Liver (tissue), 9 donors: ENCODE data around the gene METTL21C. TPM values are rescaled to one million over a fixed set of nuclear protein-coding genes. Genes with fewer than 3 reads are reported as not detected.

Experiments used
- DNase-seq: peaks from one replicate; pipeline ENCODE4 v3.0.0-alpha.2; 2017; ENCODE audit warnings: low spot score
- H3K27ac ChIP-seq, 2 donors: one replicate each; pipeline ENCODE4 v1.7.0; 2013; ENCODE audit warnings: inconsistent platforms in 2 of 2, low read length in 2 of 2, control low read depth in 1 of 2, low read depth in 1 of 2, mild to moderate bottlenecking in 1 of 2
- H3K27me3 ChIP-seq, 4 donors: one replicate each; pipeline versions ENCODE4 v1.6.1 to v1.7.0; 2013; ENCODE audit warnings: low read length in 3 of 4, inconsistent platforms in 1 of 4, mild to moderate bottlenecking in 1 of 4, moderate library complexity in 1 of 4; ENCODE audit not compliant: control insufficient read depth in 4 of 4, insufficient read depth in 4 of 4
- H3K36me3 ChIP-seq, 4 donors: one replicate each; pipeline versions ENCODE4 v1.6.1 to v1.7.0; 2013; ENCODE audit warnings: low read length in 3 of 4, mild to moderate bottlenecking in 3 of 4, low read depth in 1 of 4, moderate library complexity in 1 of 4; ENCODE audit not compliant: control insufficient read depth in 4 of 4, insufficient read depth in 3 of 4
- H3K4me1 ChIP-seq, 4 donors: one replicate each; pipeline versions ENCODE4 v1.6.1 to v1.7.0; 2013; ENCODE audit warnings: low read length in 3 of 4, mild to moderate bottlenecking in 3 of 4, moderate library complexity in 1 of 4; ENCODE audit not compliant: control insufficient read depth in 4 of 4, insufficient read depth in 4 of 4
- H3K4me3 ChIP-seq, 3 donors: one replicate each; pipeline versions ENCODE4 v1.6.1 to v1.7.0; 2013; ENCODE audit warnings: low read length in 3 of 3, control low read depth in 1 of 3, low read depth in 1 of 3, mild to moderate bottlenecking in 1 of 3
- H3K9ac ChIP-seq, 2 donors: one replicate each; pipeline ENCODE4 v1.7.0; 2013; ENCODE audit warnings: low read length in 2 of 2, mild to moderate bottlenecking in 2 of 2, moderate library complexity in 2 of 2, control low read depth in 1 of 2, low read depth in 1 of 2
- H3K9me3 ChIP-seq, 4 donors: one replicate each; pipeline versions ENCODE4 v1.6.1 to v1.7.0; 2013; ENCODE audit warnings: low read length in 3 of 4; ENCODE audit not compliant: control insufficient read depth in 4 of 4
- EGR1 ChIP-seq, 2 donors: IDR thresholded peaks; 2 replicates each; pipeline ENCODE4 v1.6.1; 2016 to 2018; ENCODE audit warnings: antibody characterized with exemption in 2 of 2, low read depth in 2 of 2
- FOXA2 ChIP-seq: IDR thresholded peaks from 2 replicates; pipeline ENCODE4 v1.6.1; 2016; ENCODE audit warnings: antibody characterized with exemption
- HNF4G ChIP-seq: IDR thresholded peaks from 2 replicates; pipeline ENCODE4 v1.6.1; 2016; ENCODE audit warnings: antibody characterized with exemption
- JUND ChIP-seq, 2 donors: IDR thresholded peaks; 2 replicates each; pipeline ENCODE4 v1.6.1; 2016; ENCODE audit warnings: antibody characterized with exemption in 2 of 2
- RAD21 ChIP-seq, 2 donors: IDR thresholded peaks; 2 replicates each; pipeline ENCODE4 v1.6.1; 2016; ENCODE audit warnings: antibody characterized with exemption in 2 of 2, mild to moderate bottlenecking in 2 of 2
- RXRA ChIP-seq, 2 donors: IDR thresholded peaks; 2 replicates each; pipeline ENCODE4 v1.6.1; 2017 to 2018; ENCODE audit warnings: antibody characterized with exemption in 2 of 2, mild to moderate bottlenecking in 1 of 2
- SP1 ChIP-seq: IDR thresholded peaks from 2 replicates; pipeline ENCODE4 v1.6.1; 2018; ENCODE audit warnings: antibody characterized with exemption, mild to moderate bottlenecking
- TAF1 ChIP-seq: conservative IDR thresholded peaks from 2 replicates; pipeline ENCODE4 v1.6.1; 2016; ENCODE audit warnings: antibody characterized with exemption, mild to moderate bottlenecking
- YY1 ChIP-seq: IDR thresholded peaks from 2 replicates; pipeline ENCODE4 v1.6.1; 2016; ENCODE audit warnings: antibody characterized with exemption, mild to moderate bottlenecking
- WGBS: extraction: QIAGEN DNeasy Blood & Tissue Kit; methylation state at CpG from one replicate; pipeline ENCODE4 v1.1.7; 2013; 5-methylcytosine and 5-hydroxymethylcytosine counted together
- polyA plus RNA-seq, 2 donors: library from polyadenylated mRNA; stranded (reverse) in 1 of 2; unstranded in 1 of 2; fragments of 200-250 nt in 1 of 2; fragments of >200 nt in 1 of 2; fragmentation: Nextera tagmentation in 1 of 2; extraction: Ambion mirVana in 1 of 2; gene quantifications; one replicate each; pipeline versions ENCODE4 v1.2.1 to v1.2.3, GENCODE V29; 2013 to 2015
- total RNA-seq, 2 donors: library from RNA; depleted of rRNA; stranded (reverse); fragments of >200 nt; gene quantifications; one replicate each; pipeline ENCODE4 v1.2.3, GENCODE V29; 2014
- TF ChIP-seq, protein P1 (sequence below): IDR thresholded peaks from 2 replicates; pipeline ENCODE4 v1.6.1; 2016; ENCODE audit warnings: antibody characterized with exemption, mild to moderate bottlenecking
- TF ChIP-seq, protein P2 (sequence below): IDR thresholded peaks from 2 replicates; pipeline ENCODE4 v1.6.1; 2016; ENCODE audit warnings: antibody characterized with exemption
- TF ChIP-seq, protein P3 (sequence below): IDR thresholded peaks from 2 replicates; pipeline ENCODE4 v1.6.1; 2016; ENCODE audit warnings: antibody characterized with exemption
- TF ChIP-seq, protein P4 (sequence below): fragments of 150-350 bp; IDR thresholded peaks from 2 replicates; pipeline ENCODE4 v1.5.1; 2017; ENCODE audit warnings: improper control_type of control experiment, low read depth, low read length; ENCODE audit not compliant: missing input control
- TF ChIP-seq, protein P5 (sequence below): IDR thresholded peaks from 2 replicates; pipeline ENCODE4 v1.6.1; 2016; ENCODE audit warnings: antibody characterized with exemption
- donor health status: healthy.
- donor health status: healthy.
- donor health status: healthy.
- donor health status: healthy.
- donor health status: healthy.

METTL21C gene
- total and polyA plus RNA-seq, 4 donors, result 0.09 TPM; not detected in 3

DNA sequence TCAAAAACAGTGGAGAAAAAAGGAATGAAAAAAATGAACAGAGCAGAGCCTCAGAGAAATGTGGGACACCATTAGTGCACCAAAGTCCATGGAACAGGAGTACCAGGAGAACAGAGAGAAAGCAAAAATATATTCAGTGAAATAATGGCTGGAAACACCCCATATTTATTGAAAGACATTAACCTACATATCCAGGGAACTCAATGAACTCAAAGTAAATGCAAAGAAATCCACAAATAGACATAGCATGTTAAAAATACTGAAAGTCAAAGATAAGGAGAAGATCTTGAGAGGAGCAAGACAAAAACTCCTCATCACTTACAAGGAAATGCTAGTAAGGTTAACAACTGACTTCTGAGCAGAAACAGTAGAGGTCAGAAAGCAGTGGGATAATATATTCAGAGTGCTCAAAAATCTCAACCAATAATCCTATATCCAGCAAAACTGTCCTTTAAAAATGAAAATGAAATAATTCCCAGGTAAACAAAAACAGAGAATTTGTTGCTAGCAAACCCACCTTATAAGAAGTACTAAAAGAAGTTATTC, 35.6 kb downstream of the METTL21C start:
- Histone ChIP-seq H3K4me3 (no peak overlapping the region), H3K27ac (no peak overlapping the region), H3K4me1 (no peaks in the 10 kb centered on the region), H3K9ac (no peak overlapping the region), H3K36me3 (peaks cover 3 to 31% (median 27%) of the 10 kb centered on the region in 4 donors), H3K27me3 (no peaks in the 10 kb centered on the region), H3K9me3 (peaks cover 0 to 5% (median under 1%) of the 10 kb centered on the region in 4 donors)
- TF ChIP-seq, protein P1, sequence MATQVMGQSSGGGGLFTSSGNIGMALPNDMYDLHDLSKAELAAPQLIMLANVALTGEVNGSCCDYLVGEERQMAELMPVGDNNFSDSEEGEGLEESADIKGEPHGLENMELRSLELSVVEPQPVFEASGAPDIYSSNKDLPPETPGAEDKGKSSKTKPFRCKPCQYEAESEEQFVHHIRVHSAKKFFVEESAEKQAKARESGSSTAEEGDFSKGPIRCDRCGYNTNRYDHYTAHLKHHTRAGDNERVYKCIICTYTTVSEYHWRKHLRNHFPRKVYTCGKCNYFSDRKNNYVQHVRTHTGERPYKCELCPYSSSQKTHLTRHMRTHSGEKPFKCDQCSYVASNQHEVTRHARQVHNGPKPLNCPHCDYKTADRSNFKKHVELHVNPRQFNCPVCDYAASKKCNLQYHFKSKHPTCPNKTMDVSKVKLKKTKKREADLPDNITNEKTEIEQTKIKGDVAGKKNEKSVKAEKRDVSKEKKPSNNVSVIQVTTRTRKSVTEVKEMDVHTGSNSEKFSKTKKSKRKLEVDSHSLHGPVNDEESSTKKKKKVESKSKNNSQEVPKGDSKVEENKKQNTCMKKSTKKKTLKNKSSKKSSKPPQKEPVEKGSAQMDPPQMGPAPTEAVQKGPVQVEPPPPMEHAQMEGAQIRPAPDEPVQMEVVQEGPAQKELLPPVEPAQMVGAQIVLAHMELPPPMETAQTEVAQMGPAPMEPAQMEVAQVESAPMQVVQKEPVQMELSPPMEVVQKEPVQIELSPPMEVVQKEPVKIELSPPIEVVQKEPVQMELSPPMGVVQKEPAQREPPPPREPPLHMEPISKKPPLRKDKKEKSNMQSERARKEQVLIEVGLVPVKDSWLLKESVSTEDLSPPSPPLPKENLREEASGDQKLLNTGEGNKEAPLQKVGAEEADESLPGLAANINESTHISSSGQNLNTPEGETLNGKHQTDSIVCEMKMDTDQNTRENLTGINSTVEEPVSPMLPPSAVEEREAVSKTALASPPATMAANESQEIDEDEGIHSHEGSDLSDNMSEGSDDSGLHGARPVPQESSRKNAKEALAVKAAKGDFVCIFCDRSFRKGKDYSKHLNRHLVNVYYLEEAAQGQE, result no peak
- no peak for TF ChIP-seq JUND (IDR thresholded peaks at IDR 0.05)
- no peak for TF ChIP-seq FOXA2
- TF ChIP-seq HNF4G, result no peak
- TF ChIP-seq, protein P2, sequence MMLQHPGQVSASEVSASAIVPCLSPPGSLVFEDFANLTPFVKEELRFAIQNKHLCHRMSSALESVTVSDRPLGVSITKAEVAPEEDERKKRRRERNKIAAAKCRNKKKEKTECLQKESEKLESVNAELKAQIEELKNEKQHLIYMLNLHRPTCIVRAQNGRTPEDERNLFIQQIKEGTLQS, result no peak
- TF ChIP-seq, protein P3, sequence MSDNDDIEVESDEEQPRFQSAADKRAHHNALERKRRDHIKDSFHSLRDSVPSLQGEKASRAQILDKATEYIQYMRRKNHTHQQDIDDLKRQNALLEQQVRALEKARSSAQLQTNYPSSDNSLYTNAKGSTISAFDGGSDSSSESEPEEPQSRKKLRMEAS, result no peak
- TF ChIP-seq, protein P4, sequence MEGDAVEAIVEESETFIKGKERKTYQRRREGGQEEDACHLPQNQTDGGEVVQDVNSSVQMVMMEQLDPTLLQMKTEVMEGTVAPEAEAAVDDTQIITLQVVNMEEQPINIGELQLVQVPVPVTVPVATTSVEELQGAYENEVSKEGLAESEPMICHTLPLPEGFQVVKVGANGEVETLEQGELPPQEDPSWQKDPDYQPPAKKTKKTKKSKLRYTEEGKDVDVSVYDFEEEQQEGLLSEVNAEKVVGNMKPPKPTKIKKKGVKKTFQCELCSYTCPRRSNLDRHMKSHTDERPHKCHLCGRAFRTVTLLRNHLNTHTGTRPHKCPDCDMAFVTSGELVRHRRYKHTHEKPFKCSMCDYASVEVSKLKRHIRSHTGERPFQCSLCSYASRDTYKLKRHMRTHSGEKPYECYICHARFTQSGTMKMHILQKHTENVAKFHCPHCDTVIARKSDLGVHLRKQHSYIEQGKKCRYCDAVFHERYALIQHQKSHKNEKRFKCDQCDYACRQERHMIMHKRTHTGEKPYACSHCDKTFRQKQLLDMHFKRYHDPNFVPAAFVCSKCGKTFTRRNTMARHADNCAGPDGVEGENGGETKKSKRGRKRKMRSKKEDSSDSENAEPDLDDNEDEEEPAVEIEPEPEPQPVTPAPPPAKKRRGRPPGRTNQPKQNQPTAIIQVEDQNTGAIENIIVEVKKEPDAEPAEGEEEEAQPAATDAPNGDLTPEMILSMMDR, result no peak
- no peak for TF ChIP-seq EGR1 (IDR thresholded peaks at IDR 0.05; ENCODE audit: low read depth in 2 of 2)
- TF ChIP-seq RXRA (IDR thresholded peaks at IDR 0.05), result no peak
- no peak for TF ChIP-seq SP1
- TF ChIP-seq, protein P5, sequence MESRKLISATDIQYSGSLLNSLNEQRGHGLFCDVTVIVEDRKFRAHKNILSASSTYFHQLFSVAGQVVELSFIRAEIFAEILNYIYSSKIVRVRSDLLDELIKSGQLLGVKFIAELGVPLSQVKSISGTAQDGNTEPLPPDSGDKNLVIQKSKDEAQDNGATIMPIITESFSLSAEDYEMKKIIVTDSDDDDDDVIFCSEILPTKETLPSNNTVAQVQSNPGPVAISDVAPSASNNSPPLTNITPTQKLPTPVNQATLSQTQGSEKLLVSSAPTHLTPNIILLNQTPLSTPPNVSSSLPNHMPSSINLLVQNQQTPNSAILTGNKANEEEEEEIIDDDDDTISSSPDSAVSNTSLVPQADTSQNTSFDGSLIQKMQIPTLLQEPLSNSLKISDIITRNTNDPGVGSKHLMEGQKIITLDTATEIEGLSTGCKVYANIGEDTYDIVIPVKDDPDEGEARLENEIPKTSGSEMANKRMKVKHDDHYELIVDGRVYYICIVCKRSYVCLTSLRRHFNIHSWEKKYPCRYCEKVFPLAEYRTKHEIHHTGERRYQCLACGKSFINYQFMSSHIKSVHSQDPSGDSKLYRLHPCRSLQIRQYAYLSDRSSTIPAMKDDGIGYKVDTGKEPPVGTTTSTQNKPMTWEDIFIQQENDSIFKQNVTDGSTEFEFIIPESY, result no peak
- no peak for TF ChIP-seq TAF1
- no peak for TF ChIP-seq RAD21 (IDR thresholded peaks at IDR 0.05)
- DNase-seq, result no peak

DNA sequence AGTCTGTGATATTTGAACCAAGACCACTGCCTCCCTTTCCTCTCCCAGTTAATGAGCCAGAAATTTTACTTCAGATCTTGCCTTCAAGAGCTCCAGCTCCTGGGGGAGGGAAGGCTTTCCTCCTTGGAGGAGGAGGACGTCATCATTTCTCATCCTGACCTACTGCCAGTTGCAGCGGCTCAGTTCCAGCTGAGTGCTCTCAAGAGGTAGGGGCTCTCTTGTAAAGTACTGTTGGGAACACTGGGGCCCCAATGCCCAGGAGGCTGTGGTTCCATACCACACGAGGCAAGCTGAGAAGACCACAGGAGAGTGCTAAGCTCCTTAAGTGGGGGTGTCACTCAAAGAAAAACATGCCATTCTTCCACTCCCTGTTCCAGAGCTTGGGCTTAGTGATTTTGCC, 36.2 kb downstream of the METTL21C start:
- WGBS, result 92% methylated on average over 3 of the region's 3 CpGs
- H3K9ac ChIP-seq, result no peak overlapping the region
- no peak for TF ChIP-seq YY1
- TF ChIP-seq, protein P1, result no peak
- peaks cover 3 to 29% (median 25%) of the 10 kb centered on the region in 4 donors for H3K36me3 ChIP-seq
- H3K27ac ChIP-seq, result no peak overlapping the region
- no peaks in the 10 kb centered on the region for H3K4me1 ChIP-seq
- H3K9me3 ChIP-seq, result peaks cover 0 to 5% (median under 1%) of the 10 kb centered on the region in 4 donors
- H3K27me3 ChIP-seq, result no peaks in the 10 kb centered on the region
- no peak overlapping the region for H3K4me3 ChIP-seq
- DNase-seq, result no peak
